SH-SY5Y (cell line): ENCODE results near the gene CCDC61.

Source experiments
- GATA2 ChIP-seq: IDR thresholded peaks from 2 replicates; pipeline ENCODE4 v1.6.1; 2011; ENCODE audit warnings: mild to moderate bottlenecking, low read depth, low read length
- GATA3 ChIP-seq: IDR thresholded peaks from 2 replicates; pipeline ENCODE4 v1.6.1; 2011; ENCODE audit warnings: low read depth, mild to moderate bottlenecking, low read length, moderate library complexity

GRCh38 chr19:46056536-46056935 lies 61.3 kb downstream of the CCDC61 start:
- TF ChIP-seq GATA2 (no peak), GATA3 (no peak)
